Erythroblast (primary cell): ENCODE results near the gene GNAT2.

Experiments
- DNase-seq, 2 experiments: peaks; one replicate each; lab custom pipeline; 2025; lab: John Stamatoyannopoulos, UW
- GATA1 ChIP-seq: IDR thresholded peaks from 2 replicates; pipeline ENCODE4 v1.6.1; 2011; ENCODE audit warnings: low read depth, mild to moderate bottlenecking, control low read depth, low read length, moderate library complexity
- POLR2A ChIP-seq: IDR thresholded peaks from 2 replicates; pipeline ENCODE4 v1.6.1; 2011; ENCODE audit warnings: mild to moderate bottlenecking, low read length

Gene GNAT2

DNA sequence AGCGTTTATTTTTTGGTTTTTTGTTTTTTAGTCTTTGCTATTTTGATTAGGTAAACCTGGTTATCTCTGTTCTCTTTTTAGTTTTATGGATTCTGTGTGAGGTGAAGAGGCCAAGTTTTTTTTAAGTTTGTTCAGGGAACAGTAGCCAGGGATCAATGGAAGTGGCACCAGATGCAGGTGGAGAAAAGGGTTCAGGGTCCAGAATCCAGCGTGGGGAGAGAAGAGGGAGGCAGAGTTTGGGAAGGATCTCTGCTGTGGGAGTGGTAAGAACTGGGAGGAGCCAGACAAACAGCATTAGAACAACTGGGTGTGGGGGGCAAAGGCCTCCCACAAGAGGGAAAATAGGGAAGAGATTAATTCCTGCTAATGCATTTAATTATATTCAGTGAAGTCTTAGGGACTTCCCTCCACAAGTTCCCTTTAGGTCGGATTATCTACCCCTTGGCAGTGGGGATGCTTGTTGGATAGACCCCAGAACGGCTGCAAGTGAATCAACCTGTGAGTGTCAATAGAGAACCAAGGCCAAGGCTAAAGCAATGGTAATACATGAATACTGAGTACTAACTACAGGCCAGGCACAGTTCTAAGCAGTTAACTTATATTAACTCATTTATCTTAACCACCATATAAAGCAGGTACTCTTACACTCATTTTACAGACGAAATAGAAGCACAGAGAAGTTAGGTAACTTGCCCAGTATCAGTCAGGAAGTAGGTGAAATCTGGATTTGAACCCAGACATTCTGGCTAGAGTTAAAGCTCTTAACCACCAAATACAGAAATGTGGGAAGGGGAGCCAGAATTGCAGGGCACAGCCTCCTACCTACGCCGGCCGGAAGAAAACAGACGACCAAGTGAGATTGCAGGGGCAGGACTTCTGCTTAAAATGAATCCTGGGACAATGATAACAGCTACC lies 498 bp downstream of the GNAT2 start:
- no peak for DNase-seq
- no peak for TF ChIP-seq POLR2A
- no peak for TF ChIP-seq GATA1

DNA sequence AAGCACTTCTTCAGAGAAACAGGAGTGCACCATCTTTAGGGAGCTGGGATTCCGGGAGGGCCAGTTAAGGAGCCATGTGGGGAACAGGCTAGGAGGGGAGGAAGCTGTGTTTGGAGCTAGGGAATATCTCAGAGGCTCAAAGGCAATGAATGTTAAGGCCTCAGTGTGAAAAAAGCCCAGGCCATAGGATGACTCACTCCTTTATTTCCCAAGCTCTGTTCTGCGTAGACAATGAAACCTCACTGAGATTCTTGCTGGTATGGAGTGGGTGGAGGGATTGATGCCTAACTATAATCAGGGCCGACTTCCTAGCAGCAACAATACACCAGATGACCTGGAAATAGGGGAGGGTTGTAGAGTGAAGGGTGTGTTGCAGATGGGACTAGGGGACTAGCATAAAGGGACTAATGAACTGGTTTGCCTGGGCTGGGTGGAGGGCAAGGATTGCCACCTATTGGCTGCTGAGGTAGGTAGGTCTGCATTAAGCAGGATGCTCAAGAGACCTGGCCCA lies 2.1 kb downstream of the GNAT2 start:
- DNase-seq = no peak
- TF ChIP-seq POLR2A = no peak
- TF ChIP-seq GATA1 = no peak

DNA sequence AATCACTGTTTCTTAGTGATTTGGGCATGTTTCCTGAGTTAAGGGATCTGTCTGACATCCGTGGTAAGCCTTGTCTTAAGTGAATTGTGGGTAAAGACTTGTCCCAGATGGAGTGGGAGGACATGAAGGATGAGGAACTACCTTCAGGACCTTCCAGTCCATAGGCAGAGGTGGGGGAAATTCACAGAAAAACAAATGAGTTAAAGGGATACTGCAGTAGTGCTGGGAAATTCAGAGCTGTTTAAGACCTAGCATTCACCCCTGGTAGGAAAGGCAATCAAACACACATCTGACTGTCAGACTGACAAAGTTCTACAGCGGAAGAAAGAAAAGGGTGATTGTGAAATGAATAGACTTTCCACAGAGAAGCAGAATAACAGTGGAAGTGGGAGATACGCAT lies 3.0 kb downstream of the GNAT2 start:
- DNase-seq = no peak
- TF ChIP-seq POLR2A (no peak), GATA1 (no peak)

DNA sequence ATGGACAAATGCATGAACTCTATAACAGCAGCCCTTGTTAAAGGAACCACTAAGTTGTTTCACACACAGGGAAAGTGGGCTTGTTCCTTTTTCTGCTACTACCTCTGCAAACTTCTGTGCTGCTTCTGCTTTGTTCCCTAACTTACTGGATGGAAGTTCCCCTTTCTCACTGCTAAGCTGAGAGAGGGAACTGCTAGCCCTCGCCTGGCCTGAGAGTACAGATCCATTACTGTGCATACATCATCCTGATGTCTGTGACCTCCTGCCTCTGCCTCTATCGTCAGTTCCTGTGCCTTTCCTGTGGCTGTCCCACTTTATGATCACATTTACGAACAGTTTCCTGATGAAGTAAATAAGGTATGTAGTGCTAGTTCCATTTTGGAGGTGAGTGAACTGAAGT lies 3.5 kb downstream of the GNAT2 start:
- TF ChIP-seq POLR2A (no peak), GATA1 (no peak)
- DNase-seq = no peak

DNA sequence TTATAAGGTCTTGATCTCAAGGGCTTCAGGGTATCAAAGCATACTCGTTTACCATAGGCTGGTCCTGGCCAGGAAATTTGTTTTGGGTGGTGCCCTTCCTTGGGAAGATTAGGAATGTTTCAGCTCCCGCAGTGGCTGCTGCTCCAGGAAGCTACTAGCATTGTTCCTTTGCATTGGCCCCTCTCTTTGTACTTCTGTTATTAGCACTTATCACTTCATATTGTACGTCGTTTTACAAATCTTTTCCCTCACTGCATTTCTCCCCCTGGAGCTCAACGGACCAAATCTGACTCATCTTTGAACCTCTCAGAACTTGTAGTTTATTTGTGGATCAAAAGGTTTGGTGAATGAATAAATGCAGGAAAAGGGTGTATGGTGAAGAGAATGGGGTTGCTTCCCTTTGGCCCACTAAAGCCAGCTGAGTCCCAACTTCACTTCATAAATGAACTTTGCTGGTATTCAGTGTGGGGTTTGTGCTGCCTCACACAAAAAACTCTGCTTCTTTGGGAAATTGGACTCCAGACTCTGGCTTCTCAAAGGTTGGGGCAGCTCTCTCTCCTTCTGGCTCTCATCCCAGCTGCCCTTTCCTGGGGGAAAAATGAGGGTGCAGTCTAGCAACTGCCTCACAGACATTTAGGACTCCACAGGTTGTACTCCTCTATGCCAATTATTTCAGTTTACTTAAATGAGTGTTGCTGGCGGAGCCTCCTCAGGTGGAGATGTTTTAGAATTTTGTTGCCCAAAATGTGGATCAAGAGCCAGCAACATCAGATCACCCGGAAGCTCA lies 5.9 kb downstream of the GNAT2 start:
- no peak for DNase-seq
- TF ChIP-seq GATA1 (no peak), POLR2A (no peak)

DNA sequence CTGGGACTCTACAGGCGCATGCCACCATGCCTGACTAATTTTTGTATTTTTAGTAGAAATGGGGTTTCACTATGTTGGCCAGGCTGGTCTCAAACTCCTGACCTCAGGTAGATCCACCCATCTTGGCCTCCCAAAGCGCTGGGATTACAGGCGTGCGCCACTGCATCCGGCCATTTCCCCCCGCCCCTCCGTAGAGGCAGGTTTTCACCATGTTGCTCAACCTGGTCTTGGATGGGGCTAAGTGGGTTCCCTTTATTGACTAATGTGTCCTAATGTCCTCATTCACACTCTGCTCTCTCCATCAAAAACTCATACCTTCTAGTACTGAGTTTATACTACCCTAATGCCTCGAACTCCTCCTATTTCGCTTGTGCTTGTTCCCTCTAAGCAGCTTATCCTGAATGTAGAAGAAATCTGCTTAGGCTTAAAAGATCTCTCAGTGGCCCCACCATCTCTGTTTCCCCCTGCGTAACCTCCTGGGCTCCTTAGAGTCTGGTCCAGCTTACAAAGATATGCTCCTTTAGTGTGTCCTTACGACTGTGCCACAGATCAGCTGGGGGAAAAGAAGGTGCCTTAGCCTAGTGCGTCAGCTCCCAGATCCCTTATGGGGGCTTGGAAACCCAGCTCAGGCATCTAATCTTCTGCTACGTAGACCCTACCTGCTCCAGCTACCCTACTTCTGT lies 8.0 kb downstream of the GNAT2 start:
- DNase-seq = no peak
- TF ChIP-seq POLR2A (no peak), GATA1 (no peak)

DNA sequence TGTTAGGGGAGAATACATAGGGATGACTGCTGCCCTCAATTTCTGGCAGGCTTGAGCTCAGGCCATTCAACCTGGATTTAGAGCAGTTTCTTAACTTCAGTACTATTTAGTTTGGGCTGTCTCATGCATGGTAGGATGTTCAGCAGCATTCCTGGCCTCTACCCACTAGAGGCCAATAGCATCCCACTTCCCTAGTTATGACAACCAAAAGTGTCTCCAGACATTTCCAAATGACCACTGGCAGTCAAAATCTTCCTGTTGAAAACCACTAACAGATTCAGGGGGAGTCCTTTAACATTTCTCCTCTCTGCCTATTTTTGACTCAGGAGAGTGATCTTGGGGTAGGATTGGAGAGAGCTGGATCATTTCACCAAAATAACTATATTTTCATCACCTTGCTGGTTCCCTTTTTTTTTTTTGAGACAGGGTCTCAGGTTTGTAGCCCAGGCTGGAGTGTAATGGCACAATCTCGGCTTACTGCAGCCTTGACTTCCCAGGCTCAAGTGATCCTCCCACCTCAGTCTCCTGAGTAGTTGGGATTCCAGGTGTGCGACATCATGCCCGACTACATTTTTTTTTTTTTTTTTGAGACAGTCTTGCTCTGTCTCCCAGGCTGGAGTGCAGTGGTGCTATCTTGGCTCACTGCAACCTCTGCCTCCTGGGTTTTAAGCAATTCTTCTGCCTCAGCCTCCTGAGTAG lies 8.7 kb downstream of the GNAT2 start:
- no peak for TF ChIP-seq POLR2A
- DNase-seq = no peak

DNA sequence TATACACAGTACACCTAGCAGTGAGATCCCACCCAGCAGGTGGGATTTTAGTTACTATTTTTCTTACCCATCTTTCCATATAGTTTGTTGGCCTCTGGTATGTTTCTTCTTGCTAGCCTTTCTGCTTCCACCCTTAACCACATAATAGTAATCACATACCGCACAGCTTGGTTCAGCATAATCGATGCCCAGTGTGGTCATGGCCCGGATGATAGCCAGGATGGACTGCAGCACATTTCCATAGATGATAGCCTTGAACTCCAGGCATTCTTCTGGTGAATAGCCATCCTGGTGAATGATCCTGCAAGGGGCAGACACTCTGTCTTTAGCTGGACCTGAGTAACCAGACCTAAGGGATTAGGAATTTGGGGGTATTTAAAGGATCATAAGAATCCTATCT lies 9.5 kb downstream of the GNAT2 start:
- DNase-seq = no peak
- no peak for TF ChIP-seq GATA1
- TF ChIP-seq POLR2A = no peak

DNA sequence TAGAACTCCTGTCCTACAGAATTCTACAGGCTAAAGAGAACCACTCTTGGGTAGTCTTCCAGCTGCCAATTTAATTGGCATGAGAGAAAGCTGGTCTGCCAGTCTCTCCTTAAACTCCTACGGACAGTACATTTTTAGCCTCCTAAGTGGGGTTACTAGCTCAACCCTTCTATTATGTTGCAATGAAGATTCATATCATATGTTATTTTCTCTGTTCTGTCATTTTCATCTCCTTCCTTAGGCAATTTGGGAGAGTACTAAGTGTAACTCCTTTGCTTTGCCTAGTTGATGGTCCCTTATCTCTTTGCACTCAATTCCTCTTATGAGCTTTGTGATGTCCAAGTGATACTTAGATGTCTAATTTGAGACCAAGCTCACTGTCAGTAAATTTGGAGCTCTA lies 14.0 kb downstream of the GNAT2 start:
- no peak for DNase-seq
- TF ChIP-seq GATA1 = no peak
- no peak for TF ChIP-seq POLR2A

DNA sequence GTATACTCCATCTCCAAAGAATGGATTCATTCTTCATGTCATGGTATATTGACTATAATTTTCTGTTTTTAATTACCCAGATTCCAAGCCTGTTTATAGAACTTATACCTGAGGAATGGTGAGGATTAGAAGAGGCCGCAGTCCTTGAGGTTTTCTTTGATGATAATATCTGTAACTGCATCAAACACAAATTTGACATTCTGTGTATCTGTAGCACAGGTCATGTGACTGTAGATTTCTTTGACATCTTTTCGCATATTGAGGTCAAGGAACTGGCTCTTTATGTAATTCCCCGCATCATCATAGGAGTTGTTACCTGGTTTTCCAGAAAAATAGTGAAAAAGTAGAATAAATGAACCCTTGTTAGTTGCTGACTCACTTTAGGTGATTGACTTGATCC lies 16.2 kb downstream of the GNAT2 start:
- no peak for DNase-seq
- TF ChIP-seq GATA1 = no peak
- no peak for TF ChIP-seq POLR2A

DNA sequence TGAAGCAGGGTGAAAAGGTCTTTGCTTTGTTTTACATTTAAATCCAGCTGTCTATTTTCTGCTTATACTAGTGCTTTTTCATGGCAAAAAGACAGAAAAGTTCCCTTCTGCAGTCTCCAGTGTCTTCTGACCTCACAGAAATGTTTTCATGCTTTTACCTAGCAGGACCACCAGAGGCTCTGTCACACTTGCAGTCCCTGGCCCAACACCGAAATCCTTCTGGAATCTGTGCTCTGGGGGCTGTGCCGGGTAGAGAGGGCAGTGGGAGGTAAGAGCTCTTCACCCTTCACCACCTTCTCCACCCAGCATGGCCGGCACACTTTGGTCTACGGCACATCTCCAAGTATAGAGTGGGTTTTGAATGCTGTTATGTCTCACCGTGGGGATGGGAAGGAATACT lies 20.8 kb downstream of the GNAT2 start:
- TF ChIP-seq GATA1 (no peak), POLR2A (no peak)
- DNase-seq = no peak

DNA sequence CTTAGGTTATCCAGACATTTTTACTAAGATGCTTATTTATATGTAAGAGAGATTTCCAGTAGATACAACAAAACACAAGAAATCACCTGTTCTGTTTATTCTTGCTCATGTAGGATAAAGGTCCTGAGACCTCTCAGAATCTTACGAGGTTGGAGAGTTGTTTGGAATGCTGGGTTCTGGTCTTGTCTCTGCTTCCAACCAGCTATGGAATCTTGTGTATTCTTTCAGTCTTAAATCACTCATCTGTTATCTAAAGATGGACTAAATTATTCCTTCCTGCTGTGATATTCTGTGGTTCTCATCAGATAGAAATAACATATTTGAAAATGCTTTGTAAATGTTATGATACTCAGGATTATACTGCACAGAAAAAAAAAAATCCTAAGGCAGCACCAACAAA lies 21.3 kb downstream of the GNAT2 start:
- TF ChIP-seq POLR2A (no peak), GATA1 (no peak)
- DNase-seq = no peak

DNA sequence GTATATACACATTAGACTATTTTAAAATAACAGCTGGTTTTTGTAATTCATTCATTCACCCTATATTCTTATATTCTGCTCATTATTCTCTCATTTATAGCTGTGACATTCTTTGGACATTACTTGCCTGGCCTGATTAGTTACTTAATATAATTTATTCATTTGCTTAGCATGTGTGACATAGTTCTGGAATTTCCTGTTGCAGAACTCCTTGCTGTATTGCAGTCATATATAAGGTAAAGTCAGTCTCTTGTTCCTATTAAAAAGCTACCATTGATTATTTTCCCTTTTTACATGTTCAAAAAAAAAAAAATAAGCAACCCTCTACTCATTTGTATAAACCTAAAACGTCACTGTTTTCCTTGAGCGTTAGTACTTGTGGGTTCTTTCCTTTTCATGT lies 23.9 kb downstream of the GNAT2 start:
- no peak for TF ChIP-seq POLR2A
- TF ChIP-seq GATA1 = no peak
- DNase-seq = no peak
